Ishikawa (cell line): ENCODE measurements around the gene VAMP3.

Experiments used
- CEBPB ChIP-seq: IDR thresholded peaks from 2 replicates; pipeline ENCODE4 v1.6.1; 2012
- CREB1 ChIP-seq: IDR thresholded peaks from 2 replicates; pipeline ENCODE4 v1.6.1; 2012; ENCODE audit warnings: low read depth
- EGR1 ChIP-seq: IDR thresholded peaks from 2 replicates; pipeline ENCODE4 v1.6.1; 2012
- EP300 ChIP-seq: IDR thresholded peaks from 2 replicates; pipeline ENCODE4 v1.6.1; 2012; ENCODE audit warnings: borderline replicate concordance
- FOXM1 ChIP-seq: IDR thresholded peaks from 2 replicates; pipeline ENCODE4 v1.6.1; 2012; ENCODE audit warnings: low read depth, borderline replicate concordance
- NFIC ChIP-seq: IDR thresholded peaks from 2 replicates; pipeline ENCODE4 v1.6.1; 2012
- RAD21 ChIP-seq: IDR thresholded peaks from 2 replicates; pipeline ENCODE4 v1.6.1; 2012; ENCODE audit warnings: low read depth
- TAF1 ChIP-seq: IDR thresholded peaks from 2 replicates; pipeline ENCODE4 v1.6.1; 2012; ENCODE audit warnings: low read depth, mild to moderate bottlenecking
- TCF12 ChIP-seq: IDR thresholded peaks from 2 replicates; pipeline ENCODE4 v1.6.1; 2012; ENCODE audit warnings: low read depth
- TEAD4 ChIP-seq: IDR thresholded peaks from 2 replicates; pipeline ENCODE4 v1.6.1; 2012
- YY1 ChIP-seq: IDR thresholded peaks from 2 replicates; pipeline ENCODE4 v1.6.1; 2012; ENCODE audit warnings: low read depth
- ZBTB7A ChIP-seq: IDR thresholded peaks from 2 replicates; pipeline ENCODE4 v1.6.1; 2012; ENCODE audit warnings: low read depth
- TF ChIP-seq, protein P1 (sequence below): IDR thresholded peaks from 2 replicates; pipeline ENCODE4 v1.6.1; 2012
- TF ChIP-seq, protein P2 (sequence below): IDR thresholded peaks from 2 replicates; pipeline ENCODE4 v1.6.1; 2012
- TF ChIP-seq, protein P3 (sequence below): IDR thresholded peaks from 2 replicates; pipeline ENCODE4 v1.6.1; 2012; ENCODE audit warnings: low read depth, mild to moderate bottlenecking

Gene VAMP3

DNA sequence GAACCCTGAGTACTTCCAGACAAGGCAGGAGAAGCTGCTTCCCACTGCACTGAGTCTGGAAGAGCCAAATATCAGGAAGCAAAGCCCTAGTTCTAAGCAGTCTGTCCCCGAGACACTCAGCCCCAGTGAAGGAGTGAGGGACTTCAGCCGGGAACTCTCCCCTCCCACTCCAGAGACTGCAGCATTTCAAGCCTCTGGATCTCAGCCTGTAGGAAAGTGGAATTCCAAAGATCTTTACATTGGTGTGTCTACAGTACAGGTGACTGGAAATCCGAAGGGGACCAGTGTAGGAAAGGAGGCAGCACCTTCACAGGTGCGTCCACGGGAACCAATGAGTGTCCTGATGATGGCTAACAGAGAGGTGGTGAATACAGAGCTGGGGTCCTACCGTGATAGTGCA is 33.1 kb upstream of the VAMP3 start:
- TF ChIP-seq TAF1 (no peak), EGR1 (no peak), ZBTB7A (no peak), RAD21 (no peak), TEAD4 (no peak), NFIC (no peak), YY1 (no peak), CEBPB (no peak), EP300 (no peak)
- TF ChIP-seq, protein P1, sequence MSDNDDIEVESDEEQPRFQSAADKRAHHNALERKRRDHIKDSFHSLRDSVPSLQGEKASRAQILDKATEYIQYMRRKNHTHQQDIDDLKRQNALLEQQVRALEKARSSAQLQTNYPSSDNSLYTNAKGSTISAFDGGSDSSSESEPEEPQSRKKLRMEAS: no peak
- TF ChIP-seq, protein P2, sequence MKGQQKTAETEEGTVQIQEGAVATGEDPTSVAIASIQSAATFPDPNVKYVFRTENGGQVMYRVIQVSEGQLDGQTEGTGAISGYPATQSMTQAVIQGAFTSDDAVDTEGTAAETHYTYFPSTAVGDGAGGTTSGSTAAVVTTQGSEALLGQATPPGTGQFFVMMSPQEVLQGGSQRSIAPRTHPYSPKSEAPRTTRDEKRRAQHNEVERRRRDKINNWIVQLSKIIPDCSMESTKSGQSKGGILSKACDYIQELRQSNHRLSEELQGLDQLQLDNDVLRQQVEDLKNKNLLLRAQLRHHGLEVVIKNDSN: no peak
- TF ChIP-seq, protein P3, sequence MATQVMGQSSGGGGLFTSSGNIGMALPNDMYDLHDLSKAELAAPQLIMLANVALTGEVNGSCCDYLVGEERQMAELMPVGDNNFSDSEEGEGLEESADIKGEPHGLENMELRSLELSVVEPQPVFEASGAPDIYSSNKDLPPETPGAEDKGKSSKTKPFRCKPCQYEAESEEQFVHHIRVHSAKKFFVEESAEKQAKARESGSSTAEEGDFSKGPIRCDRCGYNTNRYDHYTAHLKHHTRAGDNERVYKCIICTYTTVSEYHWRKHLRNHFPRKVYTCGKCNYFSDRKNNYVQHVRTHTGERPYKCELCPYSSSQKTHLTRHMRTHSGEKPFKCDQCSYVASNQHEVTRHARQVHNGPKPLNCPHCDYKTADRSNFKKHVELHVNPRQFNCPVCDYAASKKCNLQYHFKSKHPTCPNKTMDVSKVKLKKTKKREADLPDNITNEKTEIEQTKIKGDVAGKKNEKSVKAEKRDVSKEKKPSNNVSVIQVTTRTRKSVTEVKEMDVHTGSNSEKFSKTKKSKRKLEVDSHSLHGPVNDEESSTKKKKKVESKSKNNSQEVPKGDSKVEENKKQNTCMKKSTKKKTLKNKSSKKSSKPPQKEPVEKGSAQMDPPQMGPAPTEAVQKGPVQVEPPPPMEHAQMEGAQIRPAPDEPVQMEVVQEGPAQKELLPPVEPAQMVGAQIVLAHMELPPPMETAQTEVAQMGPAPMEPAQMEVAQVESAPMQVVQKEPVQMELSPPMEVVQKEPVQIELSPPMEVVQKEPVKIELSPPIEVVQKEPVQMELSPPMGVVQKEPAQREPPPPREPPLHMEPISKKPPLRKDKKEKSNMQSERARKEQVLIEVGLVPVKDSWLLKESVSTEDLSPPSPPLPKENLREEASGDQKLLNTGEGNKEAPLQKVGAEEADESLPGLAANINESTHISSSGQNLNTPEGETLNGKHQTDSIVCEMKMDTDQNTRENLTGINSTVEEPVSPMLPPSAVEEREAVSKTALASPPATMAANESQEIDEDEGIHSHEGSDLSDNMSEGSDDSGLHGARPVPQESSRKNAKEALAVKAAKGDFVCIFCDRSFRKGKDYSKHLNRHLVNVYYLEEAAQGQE: no peak

DNA sequence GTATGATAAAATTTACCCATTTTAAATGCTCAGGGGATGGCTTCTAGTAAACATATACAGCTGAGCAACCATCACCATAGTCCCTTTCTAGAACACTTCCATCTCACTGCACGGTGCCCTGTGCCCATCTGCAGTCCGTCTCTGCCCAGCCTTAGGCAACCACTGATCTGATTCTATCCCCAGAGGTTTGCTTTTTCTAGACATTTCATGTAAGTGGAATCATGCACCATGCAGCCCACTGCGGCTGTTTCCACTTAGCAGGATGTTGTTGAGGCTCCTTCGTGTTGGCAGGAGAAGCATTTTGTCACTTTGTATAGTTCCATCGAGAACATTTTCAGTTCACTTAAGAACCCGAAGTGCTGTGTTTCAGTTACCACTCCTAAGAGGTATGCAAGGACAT is 27.8 kb upstream of the VAMP3 start:
- TF ChIP-seq TEAD4 (no peak), RAD21 (no peak), NFIC (no peak)

DNA sequence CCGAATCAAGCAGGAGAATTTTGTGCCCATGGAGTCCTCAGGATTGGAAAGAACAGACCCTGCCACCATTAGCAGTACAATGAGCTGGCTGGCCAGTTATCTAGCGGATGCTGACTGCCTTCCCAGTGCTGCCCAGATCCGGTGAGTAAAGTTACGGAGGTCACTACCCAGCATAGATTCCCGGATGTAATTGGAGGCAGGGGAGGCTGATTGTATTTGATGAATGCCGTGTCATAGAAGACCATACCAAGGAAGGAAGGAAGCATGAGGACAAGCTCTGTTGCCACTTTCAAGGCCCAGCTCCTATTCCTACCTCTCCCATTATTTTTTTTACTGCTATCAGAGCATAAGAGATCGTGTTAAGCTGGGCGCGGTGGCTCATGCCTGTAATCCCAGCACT is 26.2 kb upstream of the VAMP3 start:
- TF ChIP-seq, protein P2: no peak
- no peak for TF ChIP-seq NFIC
- TF ChIP-seq FOXM1: no peak
- no peak for TF ChIP-seq TCF12
- TF ChIP-seq TAF1: no peak
- TF ChIP-seq CEBPB: no peak

DNA sequence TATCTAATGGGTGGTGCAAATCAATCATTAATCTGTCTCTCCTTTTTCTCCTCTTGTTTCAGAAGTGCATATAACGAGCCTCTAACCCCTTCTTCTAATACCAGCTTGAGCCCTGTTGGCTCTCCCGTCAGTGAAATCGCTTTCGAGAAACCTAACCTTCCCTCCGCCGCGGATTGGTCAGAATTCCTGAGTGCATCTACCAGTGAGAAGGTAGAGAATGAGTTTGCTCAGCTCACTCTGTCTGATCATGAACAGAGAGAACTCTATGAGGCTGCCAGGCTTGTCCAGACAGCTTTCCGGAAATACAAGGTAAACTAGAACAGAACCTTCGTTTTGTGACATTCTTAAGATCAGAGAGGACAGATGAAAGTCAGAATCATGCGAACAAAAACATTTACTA is 25.3 kb upstream of the VAMP3 start:
- TF ChIP-seq TEAD4 (no peak), NFIC (no peak), ZBTB7A (no peak), FOXM1 (no peak), TAF1 (no peak), CEBPB (no peak), RAD21 (no peak), TCF12 (no peak), EGR1 (no peak), CREB1 (no peak)
- TF ChIP-seq, protein P3: no peak

DNA sequence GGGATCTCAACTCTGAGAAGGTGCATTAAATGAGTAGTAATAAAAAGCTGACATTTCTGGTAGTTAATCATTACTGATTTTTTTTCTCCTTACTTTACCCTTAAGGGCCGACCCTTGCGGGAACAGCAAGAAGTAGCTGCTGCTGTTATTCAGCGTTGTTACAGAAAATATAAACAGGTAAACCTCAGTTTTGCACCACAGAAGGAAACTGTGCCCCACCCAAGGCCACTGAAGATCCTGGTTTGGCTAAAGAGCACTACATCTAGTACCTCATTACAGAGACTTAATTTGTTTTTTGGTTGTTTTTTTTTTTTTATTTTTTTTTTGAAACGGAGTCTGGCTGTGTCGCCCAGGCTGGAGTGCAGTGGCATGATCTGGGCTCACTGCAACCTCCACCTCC is 23.5 kb upstream of the VAMP3 start:
- no peak for TF ChIP-seq TCF12
- no peak for TF ChIP-seq TEAD4
- TF ChIP-seq RAD21: no peak
- TF ChIP-seq TAF1: no peak
- no peak for TF ChIP-seq YY1
- TF ChIP-seq CREB1: no peak
- TF ChIP-seq, protein P3: no peak
- no peak for TF ChIP-seq ZBTB7A
- TF ChIP-seq NFIC: no peak
- TF ChIP-seq, protein P1: no peak
- no peak for TF ChIP-seq CEBPB
- no peak for TF ChIP-seq EP300
- no peak for TF ChIP-seq EGR1
- no peak for TF ChIP-seq FOXM1
- TF ChIP-seq, protein P2: no peak
